Gastrocnemius medialis (tissue), 4 donors: ENCODE results near the gene MACROD2. TPM values are rescaled to one million over a fixed set of nuclear protein-coding genes. Genes with fewer than 3 reads are reported as not detected.

Experiments used
- ATAC-seq, 2 donors: fragments of 150-250 bp; one replicate each; pipeline ENCODE4 v1.9.1; 2016
- DNase-seq, 2 donors: peaks; one replicate each; pipeline ENCODE4 v3.0.0-alpha.2; 2019
- H3K27ac ChIP-seq, 4 donors: fragments of 200-600 bp; sonication (generic); 1 replicate in 1 of 4; 2 replicates in 3 of 4; pipeline ENCODE4 v1.5.1; 2016 to 2018; ENCODE audit warnings: mild to moderate bottlenecking in 2 of 4, moderate library complexity in 1 of 4
- H3K27me3 ChIP-seq, 3 donors: fragments of 200-600 bp; sonication (generic) in 2 of 3; 1 replicate in 1 of 3; 2 replicates in 2 of 3; pipeline versions ENCODE4 v1.5.1 to v1.6.0; 2016 to 2019; ENCODE audit warnings: mild to moderate bottlenecking in 1 of 3, moderate library complexity in 1 of 3
- H3K36me3 ChIP-seq, 2 donors: fragments of 200-600 bp; sonication (generic) in 1 of 2; one replicate each; pipeline ENCODE4 v1.5.1; 2017 to 2018
- H3K4me1 ChIP-seq, 2 donors: fragments of 200-600 bp; sonication (generic) in 1 of 2; one replicate each; pipeline ENCODE4 v1.5.1; 2016 to 2017; ENCODE audit warnings: mild to moderate bottlenecking in 2 of 2
- H3K4me3 ChIP-seq, 4 donors: fragments of 200-600 bp; sonication (generic) in 3 of 4; 1 replicate in 1 of 4; 2 replicates in 3 of 4; pipeline ENCODE4 v1.5.1; 2016 to 2019; ENCODE audit warnings: mild to moderate bottlenecking in 2 of 4
- H3K9me3 ChIP-seq, 3 donors: fragments of 200-600 bp; sonication (generic) in 2 of 3; 1 replicate in 1 of 3; 2 replicates in 2 of 3; pipeline ENCODE4 v1.5.1; 2016 to 2019
- CTCF ChIP-seq, 5 experiments: fragments of 450-650 bp in 3 of 5; fragments of 200-600 bp in 2 of 5; sonication (generic) in 2 of 5; IDR thresholded peaks in 4 of 5; conservative IDR thresholded peaks in 1 of 5; 1 replicate in 4 of 5; 2 replicates in 1 of 5; pipeline ENCODE4 v1.5.1; 2016 to 2019; ENCODE audit warnings: antibody characterized with exemption in 5 of 5, mild to moderate bottlenecking in 3 of 5, moderate library complexity in 3 of 5
- POLR2A ChIP-seq, 2 donors: fragments of 450-650 bp; IDR thresholded peaks; one replicate each; pipeline ENCODE4 v1.6.1; 2017; ENCODE audit warnings: antibody characterized with exemption in 2 of 2, mild to moderate bottlenecking in 2 of 2, moderate library complexity in 2 of 2
- in situ Hi-C, 4 donors: fragments of 200-750 bp; cut with MboI; loops; one replicate each; pipeline versions ENCODE4 v1.15.0 to v1.8.0; 2017; ENCODE audit warnings: low sequenced_read_pairs in 4 of 4
- intact Hi-C: fragments of 100-400 bp; cut with DNase I; formaldehyde crosslinking; loops from one replicate; pipeline ENCODE4 v1.15.1; 2023; ENCODE audit warnings: low total_unique reads
- total RNA-seq, 4 donors: library from RNA; depleted of rRNA; stranded (reverse); fragments of >200 nt; gene quantifications; one replicate each; pipeline versions ENCODE4 v1.1.0 to v1.2.3, GENCODE V29; 2016

MACROD2 gene
- total RNA-seq, 4 donors from 2014 or later = 1.8 to 10.2 (median 3.6) TPM

- no peak for ATAC-seq
Measured at GRCh38 chr20:15760001-15760621, 1764.8 kb downstream of the MACROD2 start.

DNA sequence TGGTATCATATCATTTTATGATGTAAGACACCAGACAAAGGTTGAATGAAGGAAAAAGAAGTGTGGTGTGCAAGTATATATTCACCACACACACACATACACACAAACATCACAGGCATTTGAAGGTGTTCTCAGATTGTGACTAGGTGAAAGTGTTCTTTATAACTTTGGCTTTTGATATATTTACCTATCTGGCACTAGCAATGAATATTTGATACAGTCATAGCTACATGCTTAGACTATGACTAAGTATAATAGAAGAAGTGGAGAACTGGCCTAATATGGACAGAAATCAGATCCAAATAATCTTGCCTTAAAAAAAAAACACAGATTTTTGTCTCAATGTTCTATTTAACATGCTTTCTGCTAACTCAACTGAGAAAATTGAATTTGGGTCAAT is 1768.0 kb downstream of the MACROD2 start:
- DNase-seq (no peak), ATAC-seq (no peak)
- intact Hi-C loops = no loop called here
- H3K4me1 ChIP-seq = peaks cover 0 to 5% of the 10 kb centered on the region in 2 donors
- in situ Hi-C loops = no loop called here
- no peak overlapping the region for H3K27ac ChIP-seq
- no peaks in the 10 kb centered on the region for H3K9me3 ChIP-seq
- H3K4me3 ChIP-seq = no peak overlapping the region
- H3K36me3 ChIP-seq = no peaks in the 10 kb centered on the region
- TF ChIP-seq CTCF (IDR thresholded peaks at IDR 0.05 in 4 of 5, conservative IDR thresholded peaks at IDR 0.05 in 1 of 5) = no peak
- TF ChIP-seq POLR2A (IDR thresholded peaks at IDR 0.05) = no peak
- no peaks in the 10 kb centered on the region for H3K27me3 ChIP-seq

More at GRCh38 chr20:15760001-15760621, 1764.8 kb downstream of the MACROD2 start:
- Histone ChIP-seq H3K4me1 (peaks cover 0 to 5% of the 10 kb centered on the region in 2 donors), H3K4me3 (no peak overlapping the region), H3K9me3 (no peaks in the 10 kb centered on the region), H3K36me3 (no peaks in the 10 kb centered on the region), H3K27ac (no peak overlapping the region), H3K27me3 (no peaks in the 10 kb centered on the region)
- in situ Hi-C loops (no loop called here), intact Hi-C loops (no loop called here)
- TF ChIP-seq POLR2A (IDR thresholded peaks at IDR 0.05) (no peak), CTCF (IDR thresholded peaks at IDR 0.05 in 4 of 5, conservative IDR thresholded peaks at IDR 0.05 in 1 of 5) (no peak)
- no peak for DNase-seq

DNA sequence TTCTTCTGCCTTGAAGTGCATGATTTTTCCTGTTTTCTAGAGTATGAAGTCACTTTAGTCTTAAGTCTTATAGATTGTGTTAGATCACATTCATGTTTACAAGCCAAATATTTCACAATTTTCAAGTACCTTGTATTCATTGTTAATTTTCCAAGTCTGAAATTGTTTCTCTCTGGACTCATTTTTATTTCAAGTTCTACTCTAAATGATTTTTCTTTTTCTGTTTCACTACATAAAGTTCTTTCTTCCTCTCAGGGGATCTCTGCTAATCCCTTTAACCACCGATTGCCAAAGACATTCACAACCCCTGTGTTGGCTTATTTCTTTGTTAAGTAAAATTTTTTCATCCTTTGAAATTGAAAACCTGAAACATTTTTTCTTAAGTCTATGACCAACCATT is 1772.3 kb downstream of the MACROD2 start:
- no peak for ATAC-seq
- intact Hi-C loops = no loop called here
- no peak for DNase-seq

GRCh38 chr20:15767999-15768741 is 1772.9 kb downstream of the MACROD2 start:
- ATAC-seq (no peak), DNase-seq (no peak)
- no peaks in the 10 kb centered on the region for H3K4me1 ChIP-seq
- H3K4me3 ChIP-seq = no peak overlapping the region
- in situ Hi-C loops (no loop called here), intact Hi-C loops (no loop called here)
- H3K9me3 ChIP-seq = no peaks in the 10 kb centered on the region
- TF ChIP-seq CTCF (IDR thresholded peaks at IDR 0.05 in 4 of 5, conservative IDR thresholded peaks at IDR 0.05 in 1 of 5) (no peak), POLR2A (IDR thresholded peaks at IDR 0.05) (no peak)
- no peaks in the 10 kb centered on the region for H3K27me3 ChIP-seq
- no peaks in the 10 kb centered on the region for H3K36me3 ChIP-seq
- no peak overlapping the region for H3K27ac ChIP-seq

More for the DNA sequence above, 1772.3 kb downstream of the MACROD2 start:
- Histone ChIP-seq H3K27me3 (no peaks in the 10 kb centered on the region), H3K4me3 (no peak overlapping the region), H3K27ac (no peak overlapping the region), H3K4me1 (no peaks in the 10 kb centered on the region), H3K36me3 (no peaks in the 10 kb centered on the region), H3K9me3 (no peaks in the 10 kb centered on the region)
- no peak for TF ChIP-seq CTCF (IDR thresholded peaks at IDR 0.05 in 4 of 5, conservative IDR thresholded peaks at IDR 0.05 in 1 of 5)
- TF ChIP-seq POLR2A (IDR thresholded peaks at IDR 0.05) = no peak
- in situ Hi-C loops = no loop called here
